Hematopoietic multipotent progenitor cell treated with erythropoietin and hydrocortisone succinate and interleukin-3 and kit ligand, for 17 days (in vitro differentiated cells): ENCODE results near the gene DUOX1.

Source experiments
- DNase-seq: peaks from one replicate; pipeline ENCODE4 v3.0.0-alpha.2; 2015; ENCODE audit warnings: low spot score

The DUOX1 gene

GRCh38 chr15:45168751-45169551 is 39.2 kb downstream of the DUOX1 start:
- DNase-seq: peak; percentile 65

DNA sequence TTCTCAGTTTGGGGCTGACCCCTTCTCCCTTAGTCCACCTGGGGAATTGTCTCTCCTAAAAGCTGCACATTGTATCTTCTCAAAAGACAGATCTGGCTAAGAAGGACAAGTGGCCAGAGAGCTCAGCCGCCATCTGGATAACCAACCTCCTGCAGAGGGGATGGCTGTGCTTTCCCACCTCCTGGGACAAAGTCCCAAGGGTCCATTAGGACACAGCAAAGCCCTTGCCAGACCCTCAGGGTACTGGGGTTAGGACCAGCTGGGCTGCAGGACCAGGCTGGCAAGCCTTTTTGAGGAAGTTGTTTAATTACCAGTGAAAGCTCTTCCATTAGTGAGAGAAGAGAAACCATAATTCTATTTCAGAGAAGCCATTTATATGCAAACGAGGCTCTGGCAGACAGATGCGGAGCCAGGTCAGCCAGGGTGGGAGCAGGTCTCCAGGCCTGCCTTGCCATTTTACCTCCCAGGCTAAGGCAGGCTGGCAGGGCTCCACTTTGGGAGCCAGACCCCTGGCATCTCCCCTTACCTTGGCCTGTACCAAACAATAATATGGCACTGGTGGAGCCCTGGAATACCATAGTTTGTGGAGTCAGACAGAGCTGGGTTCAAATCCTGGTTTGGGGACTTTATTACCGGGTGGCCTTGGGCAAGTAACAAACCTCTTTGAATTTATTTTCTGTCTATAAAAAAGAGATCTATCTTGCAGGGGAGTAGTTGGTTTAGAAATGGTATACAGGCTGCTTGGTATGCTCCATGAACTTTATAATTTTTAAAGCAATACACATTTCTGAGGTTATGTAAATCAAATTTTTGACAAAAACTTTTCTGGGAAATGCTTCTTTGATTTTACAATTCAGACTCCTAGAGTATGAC is 40.0 kb downstream of the DUOX1 start:
- DNase-seq: no peak

DNA sequence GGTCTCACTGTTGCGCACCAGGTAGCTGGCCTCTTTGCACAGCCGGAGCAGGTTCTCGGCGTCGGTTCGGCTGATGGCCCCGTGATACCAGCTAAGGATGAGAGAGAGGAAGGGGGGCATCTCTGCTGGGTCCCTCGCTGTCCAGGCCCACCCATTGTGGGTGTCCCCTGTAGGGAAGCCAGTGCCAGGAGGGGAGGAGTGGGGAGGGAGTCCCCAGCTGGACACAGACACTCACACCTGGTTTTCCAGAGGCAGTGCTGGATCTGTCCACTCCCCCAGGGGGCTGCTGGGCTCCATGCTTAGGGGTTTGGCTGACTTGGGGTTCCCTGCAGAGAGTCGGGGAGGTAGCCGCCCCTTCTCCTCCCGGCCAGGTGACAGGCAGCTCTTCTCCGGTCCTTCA is 42.1 kb downstream of the DUOX1 start:
- no peak for DNase-seq

DNA sequence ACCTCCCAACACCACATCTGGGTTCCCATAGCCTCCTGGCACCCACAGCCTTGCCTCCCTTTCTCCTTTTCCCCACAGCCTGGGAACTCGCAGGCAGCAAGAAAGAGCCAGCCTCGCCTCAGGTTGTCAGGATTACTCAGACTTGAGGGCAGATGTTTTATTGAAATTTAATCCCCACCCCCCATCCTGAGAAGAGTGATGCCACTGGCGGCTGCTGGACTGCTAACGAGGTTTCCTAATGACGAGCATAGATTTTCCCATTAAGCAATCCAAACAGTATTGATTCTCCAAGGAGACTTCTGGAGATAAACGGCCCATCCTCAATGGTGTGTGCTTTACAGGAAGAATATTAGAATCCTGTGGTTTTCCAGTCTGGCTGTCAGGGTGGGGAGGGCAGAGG is 44.3 kb downstream of the DUOX1 start:
- DNase-seq: no peak

- no peak for DNase-seq
Observed at GRCh38 chr15:45174577-45174976, 44.8 kb downstream of the DUOX1 start.

GRCh38 chr15:45177285-45177684 is 47.5 kb downstream of the DUOX1 start:
- DNase-seq: no peak

- peak; percentile 61 for DNase-seq
Observed at GRCh38 chr15:45179221-45179985, 49.6 kb downstream of the DUOX1 start.

DNA sequence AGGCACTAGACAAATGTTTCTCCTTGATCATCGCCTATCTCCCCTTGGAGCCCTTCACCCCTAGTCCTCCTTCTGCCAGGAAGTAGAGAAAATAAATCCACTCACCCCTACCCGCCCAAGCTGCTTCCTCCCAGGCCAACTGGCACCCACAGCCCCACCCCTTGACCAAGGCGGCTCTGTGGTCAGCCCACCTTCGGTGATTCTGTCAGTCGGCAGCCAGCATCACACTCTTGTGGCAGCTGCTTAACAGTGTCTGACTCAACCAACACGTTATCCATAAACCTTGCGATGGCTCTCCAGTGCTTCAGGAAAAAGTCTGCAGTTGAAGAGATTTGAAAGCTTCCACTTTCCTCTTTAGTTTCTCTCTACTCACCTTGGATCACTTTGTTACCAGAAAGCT is 50.4 kb downstream of the DUOX1 start:
- DNase-seq: no peak

GRCh38 chr15:45180648-45181436 is 51.0 kb downstream of the DUOX1 start:
- DNase-seq: no peak

- DNase-seq: no peak
Observed at GRCh38 chr15:45181491-45182285, 51.9 kb downstream of the DUOX1 start.

- peak; percentile 31 for DNase-seq
Observed at GRCh38 chr15:45182996-45183395, 53.2 kb downstream of the DUOX1 start.

DNA sequence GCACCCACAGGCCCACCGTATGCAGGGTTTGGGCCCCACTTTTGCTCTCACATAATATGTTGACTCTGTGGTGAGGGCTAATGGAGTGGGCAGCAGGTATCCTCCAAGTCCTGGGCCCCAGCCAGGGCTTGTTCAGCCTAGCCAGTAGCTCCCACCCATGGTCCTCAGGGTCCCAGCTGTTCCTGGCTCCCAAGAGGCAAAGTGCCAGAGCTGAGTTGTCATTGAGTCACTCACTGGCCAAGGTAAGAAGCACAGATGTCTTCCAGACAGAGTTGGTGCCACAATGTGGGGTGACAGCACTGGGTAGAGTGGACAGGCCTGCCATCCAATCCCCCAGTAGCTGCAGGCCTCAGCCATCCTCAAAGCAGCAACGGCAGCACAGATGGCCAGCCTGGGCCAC is 53.7 kb downstream of the DUOX1 start:
- no peak for DNase-seq

DNA sequence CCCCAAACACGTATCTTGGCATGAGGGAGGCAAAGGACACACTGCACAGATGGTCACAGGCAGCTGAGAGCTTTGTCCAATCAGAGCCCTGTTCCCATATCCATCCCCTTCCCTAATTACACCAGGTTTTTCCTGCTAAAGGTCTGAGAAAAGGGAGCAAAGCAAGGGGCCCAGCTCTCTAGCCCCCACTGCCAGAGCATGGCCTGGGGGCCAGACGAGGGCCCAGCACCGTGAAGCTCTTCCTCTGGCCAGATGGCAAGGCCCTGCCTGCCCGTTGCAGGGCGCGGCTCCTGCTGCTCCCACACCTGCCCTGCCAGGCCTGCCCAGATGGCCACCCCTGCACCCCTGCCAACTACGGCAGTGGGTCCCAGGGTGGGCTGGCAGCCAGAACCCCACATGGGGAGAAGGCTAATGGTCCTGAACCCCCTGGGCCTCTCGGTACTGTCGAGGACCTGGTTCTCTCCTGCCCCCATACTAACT is 54.8 kb downstream of the DUOX1 start:
- DNase-seq: no peak

DNA sequence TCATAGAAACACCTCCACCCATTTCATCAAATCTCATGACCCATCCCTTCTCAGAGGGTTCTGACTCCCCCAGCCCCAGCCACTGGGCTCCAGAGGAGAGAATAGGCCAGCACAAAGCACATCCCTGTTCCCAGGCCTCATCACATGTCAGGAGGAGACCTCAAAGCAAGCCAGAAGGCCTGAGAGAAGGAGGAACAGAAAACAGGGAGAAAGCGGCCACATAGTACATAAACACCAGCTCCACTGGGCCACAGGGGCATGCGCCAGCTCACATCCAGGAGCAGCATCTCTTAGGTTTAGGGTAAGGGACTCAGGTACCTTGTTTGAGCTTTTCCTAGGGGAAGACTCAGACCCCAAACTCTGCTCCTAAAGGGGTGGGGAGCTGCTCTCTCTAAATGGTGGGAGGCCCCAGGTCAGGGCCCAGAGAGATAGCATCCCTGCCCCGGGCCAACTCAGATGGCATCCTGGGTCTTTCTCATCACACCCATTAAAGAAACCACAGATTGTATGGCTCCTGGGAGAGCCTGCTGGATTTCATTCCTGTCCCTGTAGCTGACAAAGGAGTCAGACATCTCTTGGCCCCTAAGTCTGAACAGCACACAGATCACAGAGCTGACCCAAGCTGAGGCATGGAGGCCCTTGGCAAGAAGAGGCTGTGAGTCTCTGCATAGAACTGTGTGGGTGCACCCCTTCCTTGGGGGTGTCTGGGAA is 55.4 kb downstream of the DUOX1 start:
- DNase-seq: no peak

DNA sequence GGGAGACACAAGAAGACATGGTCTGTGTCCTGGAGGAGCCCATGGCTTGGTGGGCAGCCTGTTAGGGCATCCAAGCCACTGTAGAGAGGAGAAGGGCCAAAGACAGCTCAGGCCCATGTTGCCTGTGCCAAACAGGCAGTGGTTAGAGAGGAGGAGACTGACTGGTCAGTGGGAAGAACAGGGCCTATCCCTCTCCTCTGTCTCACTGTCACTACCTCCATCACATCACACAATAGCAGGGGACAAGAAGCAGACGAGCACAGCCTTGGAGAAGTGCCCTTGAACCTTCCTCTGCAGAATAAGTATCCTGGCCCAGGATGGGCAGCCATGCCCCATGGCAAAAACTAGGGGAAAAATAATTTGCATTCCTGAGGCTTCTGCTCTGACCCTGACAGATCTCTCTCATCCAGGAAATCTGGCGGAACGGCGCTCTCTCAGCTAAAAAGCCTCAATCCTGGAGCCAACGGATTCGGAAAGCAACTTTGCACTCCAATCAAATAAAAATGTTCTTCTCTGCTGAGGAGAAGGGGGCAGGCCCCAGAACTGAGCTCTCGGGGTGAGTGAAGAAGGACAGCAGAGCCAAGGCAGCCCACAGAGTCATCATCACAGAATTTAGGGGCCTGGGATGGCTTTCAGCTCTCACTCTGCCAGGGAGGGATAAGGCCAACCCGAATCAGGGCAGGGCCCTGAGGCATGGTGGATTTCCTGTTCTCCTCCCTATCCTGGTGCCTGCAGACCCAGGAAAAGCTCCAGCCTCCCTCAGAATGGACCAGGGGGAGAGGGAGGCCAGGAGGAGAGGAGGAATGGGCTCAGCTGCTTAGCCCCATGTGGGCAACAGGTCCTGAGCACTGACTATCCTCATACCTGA is 56.3 kb downstream of the DUOX1 start:
- DNase-seq: no peak

GRCh38 chr15:45186771-45187577 is 57.2 kb downstream of the DUOX1 start:
- DNase-seq: no peak

DNA sequence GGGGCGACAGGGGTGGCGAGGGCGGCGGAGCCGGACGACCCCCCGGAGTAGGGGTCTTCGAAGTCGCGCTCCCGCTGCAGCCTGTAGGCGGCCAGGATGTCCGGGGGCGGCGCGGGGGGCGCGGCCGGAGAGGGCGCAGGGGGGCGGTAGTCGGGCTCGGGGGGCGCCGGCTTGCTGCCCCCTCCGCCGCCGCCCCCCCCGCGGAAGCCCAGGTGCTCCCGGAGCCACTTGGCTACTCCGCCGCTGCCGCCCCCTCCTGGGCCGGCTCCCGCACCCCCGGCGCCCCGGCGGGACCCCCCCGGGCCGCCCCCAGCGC is 57.7 kb downstream of the DUOX1 start:
- DNase-seq: no peak
